Fibroblast of lung (primary cell): ENCODE results near the gene NHERF1. TPM values are rescaled to one million over a fixed set of nuclear protein-coding genes. Genes with fewer than 3 reads are reported as not detected.

Experiments used
- DNase-seq, 2 donors: peaks; one replicate each; pipeline versions ENCODE4 v3.0.0 to v3.0.0-alpha.2; 2010; ENCODE audit warnings: low read depth in 2 of 2
- H2AFZ ChIP-seq: 2 replicates; pipeline ENCODE4 v1.5.1; 2012; ENCODE audit warnings: low read length, control low read depth, inconsistent platforms
- H3K27ac ChIP-seq: 2 replicates; pipeline ENCODE4 v1.5.1; 2011; ENCODE audit warnings: low read length, control low read depth; ENCODE audit not compliant: insufficient read depth
- H3K27me3 ChIP-seq: 2 replicates; pipeline ENCODE4 v1.5.1; 2011; ENCODE audit warnings: mild to moderate bottlenecking, low read length; ENCODE audit not compliant: control insufficient read depth, insufficient read depth
- H3K36me3 ChIP-seq: 2 replicates; pipeline ENCODE4 v1.5.1; 2011; ENCODE audit warnings: low read length; ENCODE audit not compliant: control insufficient read depth, insufficient read depth
- H3K4me1 ChIP-seq: 2 replicates; pipeline ENCODE4 v1.5.1; 2011; ENCODE audit warnings: low read length; ENCODE audit not compliant: control insufficient read depth, insufficient read depth; ENCODE audit errors: extremely low read depth
- H3K4me2 ChIP-seq: 2 replicates; pipeline ENCODE4 v1.5.1; 2011; ENCODE audit warnings: low read length, control low read depth; ENCODE audit not compliant: insufficient read depth; ENCODE audit errors: extremely low read depth
- H3K4me3 ChIP-seq, 4 experiments: fragments of 200-600 bp in 1 of 4; sonication (generic) in 1 of 4; replicated peaks in 1 of 4; 2 replicates each; pipeline ENCODE4 v1.5.1; 2011 to 2016; ENCODE audit warnings: low read length in 4 of 4, low read depth in 3 of 4, mild to moderate bottlenecking in 3 of 4, control low read depth in 2 of 4, inconsistent platforms in 1 of 4, mixed read lengths in 1 of 4; ENCODE audit not compliant: insufficient read depth in 1 of 4; ENCODE audit errors: control extremely low read depth in 1 of 4
- H3K79me2 ChIP-seq: 2 replicates; pipeline ENCODE4 v1.5.1; 2012; ENCODE audit warnings: mild to moderate bottlenecking, low read length, inconsistent platforms; ENCODE audit not compliant: control insufficient read depth, insufficient read depth
- H3K9ac ChIP-seq: 2 replicates; pipeline ENCODE4 v1.5.1; 2011; ENCODE audit warnings: mild to moderate bottlenecking, low read length, control low read depth; ENCODE audit not compliant: insufficient read depth
- H3K9me3 ChIP-seq: 2 replicates; pipeline ENCODE4 v1.5.1; 2012; ENCODE audit warnings: low read depth, low read length; ENCODE audit not compliant: control insufficient read depth, insufficient read depth
- H4K20me1 ChIP-seq: 2 replicates; pipeline ENCODE4 v1.5.1; 2011; ENCODE audit warnings: low read length; ENCODE audit not compliant: control insufficient read depth, insufficient read depth; ENCODE audit errors: extremely low read depth
- CTCF ChIP-seq, 2 donors: IDR thresholded peaks in 1 of 2; conservative IDR thresholded peaks in 1 of 2; 1 replicate in 1 of 2; 2 replicates in 1 of 2; pipeline ENCODE4 v1.5.1; 2011 to 2012; ENCODE audit warnings: low read length in 2 of 2, control low read depth in 1 of 2, inconsistent platforms in 1 of 2, low read depth in 1 of 2, mild to moderate bottlenecking in 1 of 2
- EZH2 ChIP-seq: IDR thresholded peaks from 2 replicates; pipeline ENCODE4 v1.5.1; 2012; ENCODE audit warnings: low read length, control low read depth, mild to moderate bottlenecking; ENCODE audit errors: missing control alignments
- polyA plus RNA-seq, 2 donors: library from polyadenylated mRNA; depleted of rRNA in 1 of 2; stranded (reverse) in 1 of 2; unstranded in 1 of 2; fragments of >200 nt; gene quantifications; 2 replicates each; pipeline ENCODE4 v1.2.1, GENCODE V29; 2011 to 2012; ENCODE audit warnings: missing spikeins in 1 of 2
- total RNA-seq: library from RNA; depleted of rRNA; stranded (reverse); fragments of >200 nt; gene quantifications from 2 replicates; pipeline ENCODE4 v1.2.1, GENCODE V29; 2014

NHERF1 gene
- total and polyA plus RNA-seq, 2 donors (not counting 1 experiment from before 2014, with no cell fraction given): 10.2 to 13.9 TPM

- H3K4me2 ChIP-seq: no peak overlapping the region
- H3K4me3 ChIP-seq: no peak overlapping the region
- H3K27ac ChIP-seq: no peak overlapping the region
- H3K36me3 ChIP-seq: no peaks in the 10 kb centered on the region
- H3K9ac ChIP-seq: no peak overlapping the region
- no peaks in the 10 kb centered on the region for H3K79me2 ChIP-seq
- H3K4me1 ChIP-seq: no peaks in the 10 kb centered on the region
- no peaks in the 10 kb centered on the region for H3K9me3 ChIP-seq
- TF ChIP-seq CTCF (conservative IDR thresholded peaks at IDR 0.05 in 1 of 2, IDR thresholded peaks at IDR 0.05 in 1 of 2; ENCODE audit: low read depth in 1 of 2, low read length in 2 of 2) (no peak), EZH2 (no peak)
- no peaks in the 10 kb centered on the region for H3K27me3 ChIP-seq
- no peaks in the 10 kb centered on the region for H4K20me1 ChIP-seq
- H2AFZ ChIP-seq: no peak overlapping the region
- no peak for DNase-seq
Observed at GRCh38 chr17:74815550-74816370, 67.3 kb downstream of the NHERF1 start.

- H3K9ac ChIP-seq: no peak overlapping the region
- no peaks in the 10 kb centered on the region for H3K9me3 ChIP-seq
- no peak overlapping the region for H2AFZ ChIP-seq
- H3K36me3 ChIP-seq: no peaks in the 10 kb centered on the region
- no peaks in the 10 kb centered on the region for H4K20me1 ChIP-seq
- TF ChIP-seq EZH2 (no peak), CTCF (conservative IDR thresholded peaks at IDR 0.05 in 1 of 2, IDR thresholded peaks at IDR 0.05 in 1 of 2; ENCODE audit: low read depth in 1 of 2, low read length in 2 of 2) (no peak)
- H3K4me3 ChIP-seq: no peak overlapping the region
- H3K4me2 ChIP-seq: no peak overlapping the region
- H3K4me1 ChIP-seq: no peaks in the 10 kb centered on the region
- H3K27ac ChIP-seq: no peak overlapping the region
- no peak for DNase-seq
- H3K27me3 ChIP-seq: no peaks in the 10 kb centered on the region
- H3K79me2 ChIP-seq: no peaks in the 10 kb centered on the region
Observed at GRCh38 chr17:74816905-74817620, 68.6 kb downstream of the NHERF1 start.

- H3K4me1 ChIP-seq: no peaks in the 10 kb centered on the region
- no peaks in the 10 kb centered on the region for H4K20me1 ChIP-seq
- no peak overlapping the region for H3K4me2 ChIP-seq
- H3K79me2 ChIP-seq: no peaks in the 10 kb centered on the region
- no peak for DNase-seq
- no peak overlapping the region for H3K9ac ChIP-seq
- H3K36me3 ChIP-seq: no peaks in the 10 kb centered on the region
- TF ChIP-seq CTCF (conservative IDR thresholded peaks at IDR 0.05 in 1 of 2, IDR thresholded peaks at IDR 0.05 in 1 of 2; ENCODE audit: low read depth in 1 of 2, low read length in 2 of 2) (no peak), EZH2 (no peak)
- no peaks in the 10 kb centered on the region for H3K9me3 ChIP-seq
- no peak overlapping the region for H3K27ac ChIP-seq
- no peaks in the 10 kb centered on the region for H3K27me3 ChIP-seq
- no peak overlapping the region for H3K4me3 ChIP-seq
- no peak overlapping the region for H2AFZ ChIP-seq
Observed at GRCh38 chr17:74818291-74818938, 70.0 kb downstream of the NHERF1 start.
